HG03103 (cell line): ENCODE data around the gene PRDM12.

Source experiments
- ATAC-seq: cut with Tn5 transposase; IDR thresholded peaks from one replicate; pipeline ENCODE4 v1.9.1; 2021; ENCODE audit warnings: low read depth; ENCODE audit not compliant: unreplicated experiment

Gene PRDM12

GRCh38 chr9:130635721-130636647, 28.4 kb upstream of the PRDM12 start:
- ATAC-seq = no peak

DNA sequence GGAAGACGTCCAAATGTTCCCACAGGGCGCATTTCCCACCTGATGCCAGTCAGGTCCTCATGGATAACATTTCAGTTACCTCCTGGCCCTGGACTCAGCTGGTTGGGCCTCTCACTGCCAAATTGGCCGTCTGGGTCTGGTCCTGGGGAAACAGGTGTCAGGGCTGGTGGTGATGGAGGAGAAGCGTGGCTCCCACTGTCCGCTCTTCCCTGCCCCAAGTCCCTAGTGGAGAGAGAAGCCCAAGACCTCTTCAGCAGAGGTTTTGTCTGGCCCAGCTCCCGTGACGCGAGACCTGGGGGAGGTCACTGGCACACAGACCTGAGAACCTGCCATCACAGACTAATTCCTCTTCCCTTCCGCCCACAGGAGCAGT, 27.8 kb upstream of the PRDM12 start:
- ATAC-seq = no peak

DNA sequence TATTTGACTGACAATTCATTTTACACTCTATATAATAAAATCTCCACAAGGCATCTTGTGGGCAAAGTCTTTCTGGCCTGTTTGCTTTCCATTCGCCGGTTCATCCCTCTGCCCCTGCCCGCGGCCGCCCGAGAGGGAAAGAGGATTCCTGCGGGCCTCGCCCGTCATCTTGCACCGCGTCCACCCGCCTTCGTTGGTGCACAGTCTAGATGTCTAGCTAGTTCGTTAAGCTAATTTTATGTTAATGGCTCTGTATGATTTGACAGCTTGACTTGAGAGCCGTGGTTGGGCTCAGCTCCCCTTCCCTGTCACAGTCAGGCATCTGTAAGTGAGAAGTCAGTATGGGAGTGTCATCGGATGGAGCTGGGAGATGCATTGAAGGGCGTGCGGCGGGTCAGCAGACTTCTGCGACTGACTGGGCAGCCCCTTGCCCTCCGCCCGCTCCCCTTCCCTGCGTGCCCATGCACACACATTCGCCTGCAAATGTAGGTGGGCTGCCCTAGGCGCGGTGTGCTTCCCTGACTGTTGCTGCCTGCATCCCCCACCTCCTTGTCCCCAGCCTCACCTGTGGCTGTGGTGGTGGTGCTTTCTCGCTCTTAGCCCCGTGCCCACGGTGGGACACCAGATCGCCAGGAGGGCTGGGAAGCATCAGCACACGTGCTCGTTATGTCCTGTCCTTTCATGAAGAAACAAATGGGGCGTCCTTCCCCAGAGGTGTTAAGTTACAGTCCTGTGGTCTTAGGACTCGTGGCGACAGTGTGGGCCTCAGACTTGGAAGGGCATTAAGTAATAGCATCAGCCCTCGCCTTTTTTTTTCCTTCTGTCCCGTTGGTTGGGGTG, 25.9 kb upstream of the PRDM12 start:
- ATAC-seq = no peak

- no peak for ATAC-seq
Observed at GRCh38 chr9:130639124-130639765, 25.1 kb upstream of the PRDM12 start.

DNA sequence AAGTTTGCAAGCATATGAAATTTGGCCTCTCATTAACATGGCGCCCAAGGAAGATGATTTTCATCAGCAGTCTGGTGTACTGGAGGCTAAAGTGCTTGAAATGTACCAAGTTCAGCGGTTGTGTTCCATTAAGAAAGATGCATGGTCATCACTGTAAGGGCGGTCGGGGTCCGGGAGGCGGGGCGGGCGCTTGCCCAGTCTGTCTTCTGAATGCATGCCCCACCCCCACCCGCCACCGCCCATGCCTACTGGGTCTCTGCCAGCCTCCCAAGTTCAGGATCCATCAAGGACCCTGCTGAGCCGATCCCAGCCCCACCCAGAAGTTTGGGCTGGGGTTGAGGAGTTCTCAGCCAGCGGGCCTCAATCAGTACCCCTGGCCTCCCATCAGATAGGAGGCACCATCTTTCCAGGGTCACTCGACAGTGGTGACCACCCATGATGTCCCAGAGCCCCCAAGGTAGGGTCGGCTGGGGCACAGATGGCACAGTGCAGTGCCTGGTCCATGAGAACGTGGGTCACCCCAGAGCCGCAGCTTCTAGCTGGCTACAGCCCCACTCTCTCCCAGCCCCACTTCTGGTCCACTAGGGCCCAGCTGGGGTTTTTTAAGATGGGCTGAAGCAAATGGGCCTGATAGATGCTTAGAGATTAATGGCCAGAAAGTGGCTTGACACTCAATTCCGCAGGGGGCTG, 24.4 kb upstream of the PRDM12 start:
- ATAC-seq = no peak

DNA sequence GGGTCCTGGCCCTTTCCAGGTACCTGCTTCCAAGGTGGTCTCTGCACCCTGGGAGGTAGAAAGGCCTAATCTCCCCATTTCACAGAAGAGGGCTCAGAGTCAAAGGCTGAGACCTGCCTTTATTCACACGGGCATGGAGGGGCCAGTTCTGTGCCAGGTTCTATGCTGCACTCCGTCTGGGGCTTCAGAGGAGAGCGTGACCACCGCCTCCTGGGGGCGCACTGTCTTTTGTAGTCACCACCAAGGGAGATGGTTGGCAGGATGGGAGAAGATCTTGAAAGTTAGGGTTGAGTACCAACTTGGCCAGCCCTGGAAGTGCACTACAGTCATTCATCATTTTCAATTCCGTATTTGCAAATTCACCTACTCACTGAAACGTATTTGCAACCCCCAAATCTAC, 23.7 kb upstream of the PRDM12 start:
- ATAC-seq = no peak

- ATAC-seq = no peak
Observed at GRCh38 chr9:130642926-130643325, 21.5 kb upstream of the PRDM12 start.

- ATAC-seq = no peak
Observed at GRCh38 chr9:130651221-130651620, 13.2 kb upstream of the PRDM12 start.

DNA sequence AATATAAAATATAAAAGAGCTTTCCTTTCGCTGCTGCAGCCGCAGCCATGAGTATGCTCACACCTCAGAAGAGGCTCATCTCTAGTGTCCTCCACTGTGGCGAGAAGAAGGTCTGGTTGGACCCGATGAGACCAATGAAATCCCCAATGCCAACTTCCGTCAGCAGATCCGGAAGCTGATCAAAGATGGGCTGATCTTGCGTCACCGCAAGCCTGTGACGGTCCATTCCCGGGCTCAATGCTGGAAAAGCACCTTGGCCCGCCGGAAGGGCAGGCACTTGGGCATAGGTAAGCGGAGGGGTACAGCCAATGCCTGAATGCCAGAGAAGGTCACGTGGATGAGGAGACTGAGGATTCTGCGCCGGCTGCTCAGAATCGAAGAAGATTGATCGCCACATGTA, 12.6 kb upstream of the PRDM12 start:
- ATAC-seq = no peak

DNA sequence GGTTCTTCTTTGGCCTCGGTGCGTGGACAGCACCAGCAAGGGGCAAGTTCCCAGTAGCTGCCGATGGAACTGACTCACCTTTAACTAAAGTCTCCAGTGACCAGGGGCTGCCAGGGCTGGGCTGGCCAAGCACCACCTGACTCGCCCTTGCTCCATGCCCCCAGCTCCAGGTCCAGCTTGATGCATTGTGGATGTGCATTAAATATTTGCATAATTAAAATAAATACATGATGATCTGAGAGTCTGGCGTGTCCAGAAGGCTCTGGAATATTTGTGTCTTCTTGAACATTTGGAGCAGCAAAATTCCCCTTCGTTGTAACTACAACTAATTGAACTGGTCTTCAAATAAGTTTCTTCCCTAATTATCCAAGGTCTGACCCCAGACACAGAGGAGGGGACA, 9.5 kb upstream of the PRDM12 start:
- ATAC-seq = no peak

GRCh38 chr9:130658893-130659698, 5.3 kb upstream of the PRDM12 start:
- ATAC-seq = no peak

DNA sequence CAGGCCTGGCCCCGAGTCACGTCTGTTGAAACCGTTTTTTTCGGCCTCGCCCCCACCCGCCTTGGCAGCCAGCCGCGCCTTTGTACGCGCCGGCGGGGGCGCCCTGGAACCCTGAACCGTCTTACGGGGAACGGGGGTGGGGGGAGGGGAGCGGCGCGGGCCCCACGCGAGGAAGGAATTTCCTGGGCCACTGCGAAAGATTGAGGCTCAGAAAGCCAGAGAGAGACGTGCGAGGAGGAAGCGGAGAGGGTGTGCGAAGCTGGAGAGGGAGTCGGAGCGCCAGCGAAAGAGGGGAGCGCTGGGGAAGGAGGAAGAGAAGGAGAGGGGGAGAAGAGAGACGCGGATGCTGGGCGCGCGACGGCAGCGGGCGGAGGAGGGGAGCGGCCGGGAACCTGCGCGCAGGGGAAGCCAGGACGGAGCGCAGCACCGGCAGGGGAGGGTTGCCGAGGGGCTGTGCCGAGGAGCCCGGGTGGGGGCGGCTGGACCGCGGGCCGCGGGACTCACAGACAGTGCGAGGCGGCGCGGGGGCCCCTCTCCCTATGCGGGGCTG, 4.6 kb upstream of the PRDM12 start:
- no peak for ATAC-seq

DNA sequence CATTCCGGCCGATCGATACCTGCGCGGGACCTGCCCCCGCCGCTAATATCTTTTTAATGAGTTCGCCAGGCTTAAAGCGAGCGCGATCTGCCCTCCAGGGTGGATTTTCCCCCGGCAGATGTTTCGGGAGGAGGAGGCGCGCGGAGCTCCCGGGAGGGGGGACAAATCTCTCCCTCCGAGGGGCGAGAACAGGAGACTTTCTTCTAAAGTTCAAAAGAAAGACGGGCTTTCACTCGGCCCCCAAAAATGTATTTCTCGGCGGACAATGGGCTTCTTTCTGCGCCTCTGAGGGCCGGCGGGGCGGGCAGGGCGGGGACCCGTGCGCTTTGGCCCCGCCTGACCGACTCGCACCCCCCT, 4.1 kb upstream of the PRDM12 start:
- no peak for ATAC-seq

GRCh38 chr9:130660683-130661450, 3.5 kb upstream of the PRDM12 start:
- ATAC-seq = no peak

DNA sequence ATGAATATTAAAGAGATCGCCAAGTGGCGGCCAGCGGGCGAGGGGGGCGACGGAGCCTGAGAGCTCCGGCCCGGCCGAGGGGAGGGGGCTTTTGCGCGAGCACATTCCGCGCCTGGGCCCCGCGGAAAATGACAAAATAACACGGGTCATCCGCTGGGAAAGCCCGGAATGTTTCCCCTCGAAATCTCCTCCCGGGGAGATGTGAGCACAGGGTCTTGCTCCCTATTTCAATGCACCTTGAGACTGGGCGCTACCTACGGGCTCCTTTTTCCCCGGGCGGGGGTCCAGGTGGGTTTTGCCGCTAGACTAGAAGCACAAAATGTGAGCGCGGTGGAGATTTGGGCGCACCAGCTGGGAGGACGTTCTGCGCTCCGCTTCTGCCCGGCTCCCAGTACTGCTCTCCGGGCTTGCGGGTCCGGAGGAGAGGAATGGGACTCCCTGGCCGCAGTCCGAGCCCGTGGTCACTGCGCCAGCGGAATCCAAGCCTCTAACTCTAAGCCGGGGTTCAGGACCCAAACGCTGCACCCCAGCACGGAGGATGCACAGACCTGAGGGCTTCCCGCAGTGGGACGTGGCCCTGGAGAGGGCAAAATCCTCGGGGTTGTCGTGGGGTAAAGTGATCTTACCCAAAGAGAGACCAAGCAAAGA, 2.8 kb upstream of the PRDM12 start:
- ATAC-seq = no peak

- no peak for ATAC-seq
Observed at GRCh38 chr9:130662099-130662969, 2.1 kb upstream of the PRDM12 start.

DNA sequence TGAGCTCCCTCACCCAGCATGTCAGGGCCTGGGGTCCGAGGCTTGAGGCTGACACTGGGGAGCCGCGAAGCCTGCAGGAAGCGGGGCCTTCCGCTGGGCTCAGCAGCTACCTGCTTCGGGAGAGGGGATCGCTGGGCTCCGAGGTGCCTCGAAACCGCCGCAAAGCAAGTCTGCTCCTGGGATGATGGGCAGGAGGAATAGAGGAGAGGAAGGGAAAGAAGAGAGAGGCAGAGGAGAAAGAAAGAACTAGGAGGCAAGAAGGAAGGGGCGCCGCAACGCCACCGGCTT, 1.5 kb upstream of the PRDM12 start:
- ATAC-seq = no peak
